ENCODE measurements around the gene SGCA.

SGCA gene

DNA sequence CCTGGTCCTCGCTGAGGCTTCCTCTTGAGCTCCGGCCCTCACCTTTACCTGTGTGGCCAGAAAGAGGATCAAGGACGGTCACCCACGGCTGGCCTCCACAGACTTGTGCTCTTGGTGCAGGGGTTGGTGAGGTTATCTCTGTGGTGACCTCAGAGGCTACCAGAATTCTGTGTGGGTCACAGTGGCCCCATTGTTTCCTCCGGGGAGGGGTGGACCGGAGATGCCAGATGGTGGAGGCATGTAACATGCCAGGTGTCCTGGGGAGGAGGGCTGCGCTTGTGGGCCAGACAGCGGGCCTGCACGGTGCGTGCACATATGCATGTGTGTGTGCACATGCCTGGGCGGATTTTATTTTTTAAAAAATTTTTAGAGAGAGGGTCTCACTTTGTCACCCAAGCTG is 6.3 kb downstream of the SGCA start:
- H3K27ac ChIP-seq (ENCODE audit: extremely low read depth, low read depth, low read length), result no peak overlapping the region
- H3K9me3 ChIP-seq (ENCODE audit: control insufficient read depth, insufficient read depth, low read depth, low read length), result no peaks in the 10 kb centered on the region
- no peaks in the 10 kb centered on the region for H3K36me3 ChIP-seq (ENCODE audit: control insufficient read depth in 2 of 2, insufficient read depth in 1 of 2, low read length in 2 of 2)
- H3K4me1 ChIP-seq (ENCODE audit: control insufficient read depth, insufficient read depth, low read length), result no peaks in the 10 kb centered on the region
- TF ChIP-seq, protein P1, sequence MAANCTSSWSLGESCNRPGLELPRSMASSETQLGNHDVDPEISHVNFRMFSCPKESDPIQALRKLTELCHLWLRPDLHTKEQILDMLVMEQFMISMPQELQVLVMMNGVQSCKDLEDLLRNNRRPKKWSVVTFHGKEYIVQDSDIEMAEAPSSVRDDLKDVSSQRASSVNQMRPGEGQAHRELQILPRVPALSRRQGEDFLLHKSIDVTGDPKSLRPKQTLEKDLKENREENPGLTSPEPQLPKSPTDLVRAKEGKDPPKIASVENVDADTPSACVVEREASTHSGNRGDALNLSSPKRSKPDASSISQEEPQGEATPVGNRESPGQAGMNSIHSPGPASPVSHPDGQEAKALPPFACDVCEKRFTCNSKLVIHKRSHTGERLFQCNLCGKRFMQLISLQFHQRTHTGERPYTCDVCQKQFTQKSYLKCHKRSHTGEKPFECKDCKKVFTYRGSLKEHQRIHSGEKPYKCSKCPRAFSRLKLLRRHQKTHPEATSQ (tag by site-specific recombination; IDR thresholded peaks at IDR 0.05), result no peak
- TF ChIP-seq ZNF16 (tag by site-specific recombination; IDR thresholded peaks at IDR 0.05; ENCODE audit: low read depth), result no peak
- no peak for TF ChIP-seq ZNF335 (tag by site-specific recombination; conservative IDR thresholded peaks at IDR 0.05)
- CTCF ChIA-PET, result interaction anchor here (1.1 to 9.6 kb wide), 7 partner anchors 11 to 124 kb away, joined by 4 to 174 read pairs (median 63); partner anchors contain the start of gene COL1A1
- POLR2A ChIA-PET, result interaction anchor here (1.6 kb wide), 1 partner anchor 28 kb away, joined by 10 read pairs; no protein-coding TSS in a partner anchor
- H3K4me3 ChIP-seq (ENCODE audit: low read depth, low read length), result no peak overlapping the region

DNA sequence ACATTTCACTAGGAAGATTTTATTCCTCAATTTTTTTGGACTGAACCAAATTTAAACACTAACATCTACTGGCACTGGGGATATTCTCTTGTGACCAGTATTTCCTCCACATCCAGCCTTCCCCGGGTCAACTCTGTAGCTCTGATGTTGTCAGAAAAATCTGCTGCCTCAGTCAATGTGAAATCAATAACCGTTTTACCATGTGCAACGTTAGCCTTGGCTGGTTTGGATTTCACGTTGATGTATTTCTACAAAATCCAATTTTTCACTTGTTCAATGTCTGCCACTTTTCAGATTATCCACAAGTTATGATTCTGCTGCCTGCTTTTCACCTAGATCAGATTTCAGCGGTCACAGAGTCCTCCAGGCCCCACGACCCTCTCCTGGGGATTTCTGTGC is 7.1 kb downstream of the SGCA start:
- Histone ChIP-seq H3K4me3 (ENCODE audit: low read depth, low read length) (no peak overlapping the region), H3K36me3 (ENCODE audit: control insufficient read depth in 2 of 2, insufficient read depth in 1 of 2, low read length in 2 of 2) (no peaks in the 10 kb centered on the region), H3K9me3 (ENCODE audit: control insufficient read depth, insufficient read depth, low read depth, low read length) (no peaks in the 10 kb centered on the region), H3K27ac (ENCODE audit: extremely low read depth, low read depth, low read length) (no peak overlapping the region), H3K4me1 (ENCODE audit: control insufficient read depth, insufficient read depth, low read length) (peaks cover 5% of the 10 kb centered on the region)
- ChIA-PET POLR2A (interaction anchor here (1.1 to 1.7 kb wide), 4 partner anchors 12 to 27 kb away, joined by 5 to 11 read pairs (median 10); no protein-coding TSS in a partner anchor), CTCF (interaction anchor here (0.5 to 9.6 kb wide), 8 partner anchors 12 to 124 kb away, joined by 3 to 174 read pairs (median 12); partner anchors contain the start of gene COL1A1)
- no peak for TF ChIP-seq ZNF654 (tag by site-specific recombination; IDR thresholded peaks at IDR 0.05; ENCODE audit: low read depth)
- TF ChIP-seq ZNF292 (tag by site-specific recombination; IDR thresholded peaks at IDR 0.05; ENCODE audit: borderline replicate concordance, low read depth), result no peak
- no peak for TF ChIP-seq KLF10 (tag by site-specific recombination; IDR thresholded peaks at IDR 0.05)
- TF ChIP-seq, protein P2, sequence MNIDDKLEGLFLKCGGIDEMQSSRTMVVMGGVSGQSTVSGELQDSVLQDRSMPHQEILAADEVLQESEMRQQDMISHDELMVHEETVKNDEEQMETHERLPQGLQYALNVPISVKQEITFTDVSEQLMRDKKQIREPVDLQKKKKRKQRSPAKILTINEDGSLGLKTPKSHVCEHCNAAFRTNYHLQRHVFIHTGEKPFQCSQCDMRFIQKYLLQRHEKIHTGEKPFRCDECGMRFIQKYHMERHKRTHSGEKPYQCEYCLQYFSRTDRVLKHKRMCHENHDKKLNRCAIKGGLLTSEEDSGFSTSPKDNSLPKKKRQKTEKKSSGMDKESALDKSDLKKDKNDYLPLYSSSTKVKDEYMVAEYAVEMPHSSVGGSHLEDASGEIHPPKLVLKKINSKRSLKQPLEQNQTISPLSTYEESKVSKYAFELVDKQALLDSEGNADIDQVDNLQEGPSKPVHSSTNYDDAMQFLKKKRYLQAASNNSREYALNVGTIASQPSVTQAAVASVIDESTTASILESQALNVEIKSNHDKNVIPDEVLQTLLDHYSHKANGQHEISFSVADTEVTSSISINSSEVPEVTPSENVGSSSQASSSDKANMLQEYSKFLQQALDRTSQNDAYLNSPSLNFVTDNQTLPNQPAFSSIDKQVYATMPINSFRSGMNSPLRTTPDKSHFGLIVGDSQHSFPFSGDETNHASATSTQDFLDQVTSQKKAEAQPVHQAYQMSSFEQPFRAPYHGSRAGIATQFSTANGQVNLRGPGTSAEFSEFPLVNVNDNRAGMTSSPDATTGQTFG (tag by site-specific recombination; IDR thresholded peaks at IDR 0.05; ENCODE audit: borderline replicate concordance), result no peak
- TF ChIP-seq, protein P3, sequence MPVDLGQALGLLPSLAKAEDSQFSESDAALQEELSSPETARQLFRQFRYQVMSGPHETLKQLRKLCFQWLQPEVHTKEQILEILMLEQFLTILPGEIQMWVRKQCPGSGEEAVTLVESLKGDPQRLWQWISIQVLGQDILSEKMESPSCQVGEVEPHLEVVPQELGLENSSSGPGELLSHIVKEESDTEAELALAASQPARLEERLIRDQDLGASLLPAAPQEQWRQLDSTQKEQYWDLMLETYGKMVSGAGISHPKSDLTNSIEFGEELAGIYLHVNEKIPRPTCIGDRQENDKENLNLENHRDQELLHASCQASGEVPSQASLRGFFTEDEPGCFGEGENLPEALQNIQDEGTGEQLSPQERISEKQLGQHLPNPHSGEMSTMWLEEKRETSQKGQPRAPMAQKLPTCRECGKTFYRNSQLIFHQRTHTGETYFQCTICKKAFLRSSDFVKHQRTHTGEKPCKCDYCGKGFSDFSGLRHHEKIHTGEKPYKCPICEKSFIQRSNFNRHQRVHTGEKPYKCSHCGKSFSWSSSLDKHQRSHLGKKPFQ (tag by site-specific recombination; IDR thresholded peaks at IDR 0.05), result no peak
- TF ChIP-seq, protein P4, sequence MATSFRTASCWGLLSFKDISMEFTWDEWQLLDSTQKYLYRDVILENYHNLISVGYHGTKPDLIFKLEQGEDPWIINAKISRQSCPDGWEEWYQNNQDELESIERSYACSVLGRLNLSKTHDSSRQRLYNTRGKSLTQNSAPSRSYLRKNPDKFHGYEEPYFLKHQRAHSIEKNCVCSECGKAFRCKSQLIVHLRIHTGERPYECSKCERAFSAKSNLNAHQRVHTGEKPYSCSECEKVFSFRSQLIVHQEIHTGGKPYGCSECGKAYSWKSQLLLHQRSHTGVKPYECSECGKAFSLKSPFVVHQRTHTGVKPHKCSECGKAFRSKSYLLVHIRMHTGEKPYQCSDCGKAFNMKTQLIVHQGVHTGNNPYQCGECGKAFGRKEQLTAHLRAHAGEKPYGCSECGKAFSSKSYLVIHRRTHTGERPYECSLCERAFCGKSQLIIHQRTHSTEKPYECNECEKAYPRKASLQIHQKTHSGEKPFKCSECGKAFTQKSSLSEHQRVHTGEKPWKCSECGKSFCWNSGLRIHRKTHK (tag by site-specific recombination; IDR thresholded peaks at IDR 0.05), result no peak
- TF ChIP-seq BCL11A (tag by site-specific recombination; IDR thresholded peaks at IDR 0.05; ENCODE audit: low read depth), result no peak

GRCh38 chr17:50173335-50173941 is 7.6 kb downstream of the SGCA start:
- ChIA-PET CTCF (interaction anchor here (0.5 to 9.6 kb wide), 13 partner anchors 12 to 718 kb away, joined by 3 to 174 read pairs (median 5); partner anchors contain the start of gene COL1A1), POLR2A (interaction anchor here (1.1 to 1.7 kb wide), 4 partner anchors 13 to 54 kb away, joined by 3 to 11 read pairs (median 8); no protein-coding TSS in a partner anchor)
- H3K4me3 ChIP-seq (ENCODE audit: low read depth, low read length), result no peak overlapping the region
- no peaks in the 10 kb centered on the region for H3K36me3 ChIP-seq (ENCODE audit: control insufficient read depth in 2 of 2, insufficient read depth in 1 of 2, low read length in 2 of 2)
- peaks cover 8% of the 10 kb centered on the region for H3K4me1 ChIP-seq (ENCODE audit: control insufficient read depth, insufficient read depth, low read length)
- no peak overlapping the region for H3K27ac ChIP-seq (ENCODE audit: extremely low read depth, low read depth, low read length)
- H3K9me3 ChIP-seq (ENCODE audit: control insufficient read depth, insufficient read depth, low read depth, low read length), result no peaks in the 10 kb centered on the region
- no peak for TF ChIP-seq ZNF132 (tag by site-specific recombination; IDR thresholded peaks at IDR 0.05; ENCODE audit: borderline replicate concordance)
- TF ChIP-seq ZNF791 (tag by site-specific recombination; IDR thresholded peaks at IDR 0.05), result no peak
- TF ChIP-seq, protein P5, sequence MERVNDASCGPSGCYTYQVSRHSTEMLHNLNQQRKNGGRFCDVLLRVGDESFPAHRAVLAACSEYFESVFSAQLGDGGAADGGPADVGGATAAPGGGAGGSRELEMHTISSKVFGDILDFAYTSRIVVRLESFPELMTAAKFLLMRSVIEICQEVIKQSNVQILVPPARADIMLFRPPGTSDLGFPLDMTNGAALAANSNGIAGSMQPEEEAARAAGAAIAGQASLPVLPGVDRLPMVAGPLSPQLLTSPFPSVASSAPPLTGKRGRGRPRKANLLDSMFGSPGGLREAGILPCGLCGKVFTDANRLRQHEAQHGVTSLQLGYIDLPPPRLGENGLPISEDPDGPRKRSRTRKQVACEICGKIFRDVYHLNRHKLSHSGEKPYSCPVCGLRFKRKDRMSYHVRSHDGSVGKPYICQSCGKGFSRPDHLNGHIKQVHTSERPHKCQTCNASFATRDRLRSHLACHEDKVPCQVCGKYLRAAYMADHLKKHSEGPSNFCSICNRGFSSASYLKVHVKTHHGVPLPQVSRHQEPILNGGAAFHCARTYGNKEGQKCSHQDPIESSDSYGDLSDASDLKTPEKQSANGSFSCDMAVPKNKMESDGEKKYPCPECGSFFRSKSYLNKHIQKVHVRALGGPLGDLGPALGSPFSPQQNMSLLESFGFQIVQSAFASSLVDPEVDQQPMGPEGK (tag by site-specific recombination; IDR thresholded peaks at IDR 0.05), result no peak
- TF ChIP-seq ZNF514 (tag by site-specific recombination; IDR thresholded peaks at IDR 0.05), result no peak
- no peak for TF ChIP-seq ZNF248 (tag by site-specific recombination; IDR thresholded peaks at IDR 0.05)
- TF ChIP-seq MEIS1 (CRISPR knock-in tag; IDR thresholded peaks at IDR 0.05; ENCODE audit: borderline replicate concordance), result no peak
- TF ChIP-seq, protein P4 (tag by site-specific recombination; IDR thresholded peaks at IDR 0.05), result no peak
- peak; percentile 90 for TF ChIP-seq ZFHX2 (tag by site-specific recombination; conservative IDR thresholded peaks at IDR 0.05)
